Erythroblast (primary cell): ENCODE results near the gene PROKR1.

Source experiments
- GATA1 ChIP-seq: IDR thresholded peaks from 2 replicates; pipeline ENCODE4 v1.6.1; 2011; ENCODE audit warnings: low read depth, mild to moderate bottlenecking, control low read depth, low read length, moderate library complexity
- POLR2A ChIP-seq: IDR thresholded peaks from 2 replicates; pipeline ENCODE4 v1.6.1; 2011; ENCODE audit warnings: mild to moderate bottlenecking, low read length

DNA sequence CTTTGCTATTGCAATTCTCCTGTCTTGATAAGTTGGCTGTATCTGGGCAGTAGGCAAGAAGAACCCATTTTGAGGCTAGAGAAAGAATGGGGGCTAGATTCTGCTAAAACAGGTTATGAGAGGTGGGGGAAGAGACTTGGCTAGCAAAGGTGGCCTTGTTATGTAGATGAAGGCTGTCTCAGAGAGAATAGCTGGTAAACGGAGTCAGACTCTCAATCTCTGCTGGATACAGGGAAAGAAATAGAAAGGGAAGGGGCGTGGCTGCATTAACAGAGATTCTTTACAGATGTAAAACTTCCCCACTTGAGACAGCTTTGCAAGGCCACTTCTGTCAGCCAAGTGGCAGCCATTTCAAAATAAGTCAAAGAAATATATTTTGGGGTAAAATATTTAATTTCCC is 53.2 kb downstream of the PROKR1 start:
- TF ChIP-seq POLR2A (no peak), GATA1 (no peak)
